Measurements from ENCODE around the gene SERPINB12. TPM values are rescaled to one million over a fixed set of nuclear protein-coding genes. Genes with fewer than 3 reads are reported as not detected.

Gene SERPINB12
- total RNA-seq, 1 experiment from 2014 or later, result not detected

DNA sequence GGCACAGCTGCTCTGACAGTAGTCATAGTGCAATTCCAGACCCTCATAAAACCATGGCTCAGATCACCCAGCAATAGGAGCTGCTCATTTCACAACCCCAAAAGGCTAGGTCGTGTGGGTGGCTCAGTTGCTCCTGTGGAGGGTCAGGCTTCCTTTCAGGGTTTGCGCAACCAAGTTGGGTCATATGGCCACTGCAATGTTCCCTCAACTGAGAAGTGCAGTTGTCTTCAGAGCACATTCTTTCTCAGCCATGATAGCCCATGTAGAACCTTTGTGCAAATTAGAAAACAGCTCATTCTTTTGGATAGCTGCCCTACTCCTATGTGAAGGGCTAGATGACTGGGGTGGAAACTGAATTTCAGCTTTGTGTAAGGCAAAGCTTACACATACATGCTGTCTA, 48.2 kb downstream of the SERPINB12 start:
- intact Hi-C loops (cut with micrococcal nuclease; ENCODE audit: unreplicated experiment) (no loop called here), in situ Hi-C loops (cut with HindIII; ENCODE audit: low pct_unique_long_range_greater_than_20kb, low sequenced_read_pairs) (no loop called here)
- Histone ChIP-seq H3K9me3 (ENCODE audit: control insufficient read depth, insufficient read depth, low read depth, low read length) (no peaks in the 10 kb centered on the region), H3K36me3 (ENCODE audit: control insufficient read depth, insufficient read depth, low read length) (no peaks in the 10 kb centered on the region), H3K4me3 (ENCODE audit: low read depth in 2 of 2, low read length in 2 of 2) (no peak overlapping the region), H3K27me3 (ENCODE audit: control insufficient read depth, insufficient read depth, low read length) (no peaks in the 10 kb centered on the region), H3K27ac (ENCODE audit: low read length) (no peak overlapping the region), H3K4me1 (ENCODE audit: control insufficient read depth, insufficient read depth, low read length) (no peaks in the 10 kb centered on the region)
- ChIA-PET POLR2A (no interaction called here), CTCF (no interaction called here)
- BruUV-seq (replicated peaks), result no TSS peak
- DNase-seq (ENCODE audit: low read depth, low spot score), result no peak
- ATAC-seq, result no peak
- no peak for TF ChIP-seq TCF7L2 (IDR thresholded peaks at IDR 0.05; ENCODE audit: low read depth, low read length)
- no peak for TF ChIP-seq POLR2AphosphoS5 (IDR thresholded peaks at IDR 0.05; ENCODE audit: low read depth, low read length)
- TF ChIP-seq, protein P1, sequence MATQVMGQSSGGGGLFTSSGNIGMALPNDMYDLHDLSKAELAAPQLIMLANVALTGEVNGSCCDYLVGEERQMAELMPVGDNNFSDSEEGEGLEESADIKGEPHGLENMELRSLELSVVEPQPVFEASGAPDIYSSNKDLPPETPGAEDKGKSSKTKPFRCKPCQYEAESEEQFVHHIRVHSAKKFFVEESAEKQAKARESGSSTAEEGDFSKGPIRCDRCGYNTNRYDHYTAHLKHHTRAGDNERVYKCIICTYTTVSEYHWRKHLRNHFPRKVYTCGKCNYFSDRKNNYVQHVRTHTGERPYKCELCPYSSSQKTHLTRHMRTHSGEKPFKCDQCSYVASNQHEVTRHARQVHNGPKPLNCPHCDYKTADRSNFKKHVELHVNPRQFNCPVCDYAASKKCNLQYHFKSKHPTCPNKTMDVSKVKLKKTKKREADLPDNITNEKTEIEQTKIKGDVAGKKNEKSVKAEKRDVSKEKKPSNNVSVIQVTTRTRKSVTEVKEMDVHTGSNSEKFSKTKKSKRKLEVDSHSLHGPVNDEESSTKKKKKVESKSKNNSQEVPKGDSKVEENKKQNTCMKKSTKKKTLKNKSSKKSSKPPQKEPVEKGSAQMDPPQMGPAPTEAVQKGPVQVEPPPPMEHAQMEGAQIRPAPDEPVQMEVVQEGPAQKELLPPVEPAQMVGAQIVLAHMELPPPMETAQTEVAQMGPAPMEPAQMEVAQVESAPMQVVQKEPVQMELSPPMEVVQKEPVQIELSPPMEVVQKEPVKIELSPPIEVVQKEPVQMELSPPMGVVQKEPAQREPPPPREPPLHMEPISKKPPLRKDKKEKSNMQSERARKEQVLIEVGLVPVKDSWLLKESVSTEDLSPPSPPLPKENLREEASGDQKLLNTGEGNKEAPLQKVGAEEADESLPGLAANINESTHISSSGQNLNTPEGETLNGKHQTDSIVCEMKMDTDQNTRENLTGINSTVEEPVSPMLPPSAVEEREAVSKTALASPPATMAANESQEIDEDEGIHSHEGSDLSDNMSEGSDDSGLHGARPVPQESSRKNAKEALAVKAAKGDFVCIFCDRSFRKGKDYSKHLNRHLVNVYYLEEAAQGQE (IDR thresholded peaks at IDR 0.05; ENCODE audit: insufficient read depth in 1 of 2, low read depth in 2 of 2, low read length in 1 of 2), result no peak
- TF ChIP-seq, protein P2, sequence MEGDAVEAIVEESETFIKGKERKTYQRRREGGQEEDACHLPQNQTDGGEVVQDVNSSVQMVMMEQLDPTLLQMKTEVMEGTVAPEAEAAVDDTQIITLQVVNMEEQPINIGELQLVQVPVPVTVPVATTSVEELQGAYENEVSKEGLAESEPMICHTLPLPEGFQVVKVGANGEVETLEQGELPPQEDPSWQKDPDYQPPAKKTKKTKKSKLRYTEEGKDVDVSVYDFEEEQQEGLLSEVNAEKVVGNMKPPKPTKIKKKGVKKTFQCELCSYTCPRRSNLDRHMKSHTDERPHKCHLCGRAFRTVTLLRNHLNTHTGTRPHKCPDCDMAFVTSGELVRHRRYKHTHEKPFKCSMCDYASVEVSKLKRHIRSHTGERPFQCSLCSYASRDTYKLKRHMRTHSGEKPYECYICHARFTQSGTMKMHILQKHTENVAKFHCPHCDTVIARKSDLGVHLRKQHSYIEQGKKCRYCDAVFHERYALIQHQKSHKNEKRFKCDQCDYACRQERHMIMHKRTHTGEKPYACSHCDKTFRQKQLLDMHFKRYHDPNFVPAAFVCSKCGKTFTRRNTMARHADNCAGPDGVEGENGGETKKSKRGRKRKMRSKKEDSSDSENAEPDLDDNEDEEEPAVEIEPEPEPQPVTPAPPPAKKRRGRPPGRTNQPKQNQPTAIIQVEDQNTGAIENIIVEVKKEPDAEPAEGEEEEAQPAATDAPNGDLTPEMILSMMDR (IDR thresholded peaks at IDR 0.05), result no peak
- TF ChIP-seq SIN3A (IDR thresholded peaks at IDR 0.05; ENCODE audit: borderline replicate concordance, insufficient read depth, low read depth, low read length), result no peak

DNA sequence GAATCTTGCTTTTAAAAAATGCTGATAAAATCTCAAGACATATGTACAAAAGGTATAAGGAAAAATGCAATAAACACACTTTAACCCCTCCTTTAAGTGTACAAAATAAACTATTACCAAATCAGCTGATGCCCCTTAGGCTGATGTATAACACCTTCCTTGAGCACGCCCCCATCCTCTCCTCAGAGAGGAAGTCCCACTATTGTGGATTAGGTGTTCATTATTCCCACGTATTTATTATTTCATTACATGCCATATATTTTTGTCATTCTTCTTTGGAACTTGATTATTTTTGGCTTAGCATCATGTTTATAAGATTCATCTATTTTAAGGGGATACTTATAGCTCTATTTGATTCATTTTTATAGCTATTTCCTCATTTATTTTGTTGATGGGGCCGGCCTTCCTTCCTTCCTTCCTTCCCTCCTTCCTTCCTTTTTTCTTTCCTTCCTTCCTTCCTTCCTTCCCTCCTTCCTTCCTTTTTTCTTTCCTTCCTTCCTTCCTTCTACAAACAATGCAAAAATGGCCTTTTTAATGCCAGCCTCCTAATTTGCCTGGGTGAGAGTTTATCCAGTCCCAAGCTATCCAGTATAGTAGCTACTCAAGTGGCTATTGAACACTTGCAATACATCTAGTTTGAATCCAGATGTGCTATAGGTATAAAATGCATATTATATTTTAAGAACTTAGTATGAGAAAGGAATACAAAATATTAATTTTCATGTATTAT, 49.0 kb downstream of the SERPINB12 start:
- Histone ChIP-seq H3K9me3 (ENCODE audit: control insufficient read depth, insufficient read depth, low read depth, low read length) (no peaks in the 10 kb centered on the region), H3K4me1 (ENCODE audit: control insufficient read depth, insufficient read depth, low read length) (no peaks in the 10 kb centered on the region), H3K27ac (ENCODE audit: low read length) (no peak overlapping the region), H3K36me3 (ENCODE audit: control insufficient read depth, insufficient read depth, low read length) (no peaks in the 10 kb centered on the region), H3K27me3 (ENCODE audit: control insufficient read depth, insufficient read depth, low read length) (no peaks in the 10 kb centered on the region), H3K4me3 (ENCODE audit: low read depth in 2 of 2, low read length in 2 of 2) (no peak overlapping the region)
- no peak for DNase-seq (ENCODE audit: low read depth, low spot score)
- no TSS peak for BruUV-seq (replicated peaks)
- in situ Hi-C loops (cut with HindIII; ENCODE audit: low pct_unique_long_range_greater_than_20kb, low sequenced_read_pairs) (no loop called here), intact Hi-C loops (cut with micrococcal nuclease; ENCODE audit: unreplicated experiment) (no loop called here)
- no peak for TF ChIP-seq TCF7L2 (IDR thresholded peaks at IDR 0.05; ENCODE audit: low read depth, low read length)
- ATAC-seq, result no peak
- POLR2A ChIA-PET, result interaction anchor here (0.7 kb wide), 1 partner anchor 18 kb away, joined by 3 read pairs; no protein-coding TSS in a partner anchor
- CTCF ChIA-PET, result interaction anchor here (0.6 kb wide), 1 partner anchor 252 kb away, joined by 4 read pairs; no protein-coding TSS in a partner anchor

DNA sequence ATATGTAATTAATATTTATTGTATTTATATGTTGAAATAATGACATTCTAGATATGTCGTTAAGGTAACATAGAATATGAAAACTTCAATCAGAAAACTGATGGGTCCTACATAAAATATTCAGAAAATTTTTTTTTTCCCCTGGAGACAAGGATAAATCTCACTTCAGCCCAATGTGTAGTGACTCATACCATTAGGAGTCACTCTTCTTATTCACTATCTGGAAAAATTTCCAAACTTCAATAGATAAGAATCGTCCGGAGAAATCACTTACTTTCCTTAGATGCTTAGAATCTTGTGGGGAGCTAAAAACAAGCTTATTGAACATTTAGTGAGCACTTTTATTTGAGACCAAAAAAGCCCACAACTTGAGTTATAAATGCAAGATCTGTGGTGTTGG, 49.6 kb downstream of the SERPINB12 start:
- CTCF ChIA-PET, result no interaction called here
- TF ChIP-seq, protein P1 (IDR thresholded peaks at IDR 0.05; ENCODE audit: insufficient read depth in 1 of 2, low read depth in 2 of 2, low read length in 1 of 2), result no peak
- TF ChIP-seq TCF7L2 (IDR thresholded peaks at IDR 0.05; ENCODE audit: low read depth, low read length), result no peak
- no peak for TF ChIP-seq SIN3A (IDR thresholded peaks at IDR 0.05; ENCODE audit: borderline replicate concordance, insufficient read depth, low read depth, low read length)
- no peak for TF ChIP-seq POLR2AphosphoS5 (IDR thresholded peaks at IDR 0.05; ENCODE audit: low read depth, low read length)
- TF ChIP-seq, protein P2 (IDR thresholded peaks at IDR 0.05), result no peak
- POLR2A ChIA-PET, result interaction anchor here (0.7 kb wide), 1 partner anchor 17 kb away, joined by 3 read pairs; no protein-coding TSS in a partner anchor
- Histone ChIP-seq H3K4me3 (ENCODE audit: low read depth in 2 of 2, low read length in 2 of 2) (no peak overlapping the region), H3K27me3 (ENCODE audit: control insufficient read depth, insufficient read depth, low read length) (no peaks in the 10 kb centered on the region), H3K9me3 (ENCODE audit: control insufficient read depth, insufficient read depth, low read depth, low read length) (no peaks in the 10 kb centered on the region), H3K36me3 (ENCODE audit: control insufficient read depth, insufficient read depth, low read length) (no peaks in the 10 kb centered on the region), H3K27ac (ENCODE audit: low read length) (no peak overlapping the region), H3K4me1 (ENCODE audit: control insufficient read depth, insufficient read depth, low read length) (no peaks in the 10 kb centered on the region)
- DNase-seq (ENCODE audit: low read depth, low spot score) (no peak), ATAC-seq (no peak)
- no TSS peak for BruUV-seq (replicated peaks)
- in situ Hi-C loops (cut with HindIII; ENCODE audit: low pct_unique_long_range_greater_than_20kb, low sequenced_read_pairs), result no loop called here
- intact Hi-C loops (cut with micrococcal nuclease; ENCODE audit: unreplicated experiment), result no loop called here
